Measurements from ENCODE around the gene CD34.
A peak's percentile ranks its signal among the peaks of the same experiment; 100 is the strongest.

Gene CD34

GRCh38 chr1:207850621-207851407 is 60.1 kb downstream of the CD34 start:
- peak; percentile 37 for DNase-seq

- DNase-seq, result no peak
Measured at GRCh38 chr1:207849646-207850045, 61.3 kb downstream of the CD34 start.

GRCh38 chr1:207849016-207849415 is 61.9 kb downstream of the CD34 start:
- no peak for DNase-seq

GRCh38 chr1:207848234-207848633 is 62.7 kb downstream of the CD34 start:
- DNase-seq, result no peak

- no peak for DNase-seq
Measured at GRCh38 chr1:207847116-207847515, 63.8 kb downstream of the CD34 start.

GRCh38 chr1:207845109-207845508 is 65.8 kb downstream of the CD34 start:
- peak; percentile 12 for DNase-seq

GRCh38 chr1:207844371-207844770 is 66.6 kb downstream of the CD34 start:
- no peak for DNase-seq

GRCh38 chr1:207842506-207842905 is 68.4 kb downstream of the CD34 start:
- DNase-seq, result peak; percentile 40

- peak; percentile 43 for DNase-seq
Measured at GRCh38 chr1:207841901-207842300, 69.0 kb downstream of the CD34 start.

- DNase-seq, result no peak
Measured at GRCh38 chr1:207841293-207841692, 69.6 kb downstream of the CD34 start.

GRCh38 chr1:207840380-207840779 is 70.5 kb downstream of the CD34 start:
- peak; percentile 38 for DNase-seq

- no peak for DNase-seq
Measured at GRCh38 chr1:207839083-207839413, 71.9 kb downstream of the CD34 start.

- peak; percentile 43 for DNase-seq
Measured at GRCh38 chr1:207838156-207839082, 72.5 kb downstream of the CD34 start.

- no peak for DNase-seq
Measured at GRCh38 chr1:207837673-207838072, 73.3 kb downstream of the CD34 start.

GRCh38 chr1:207836591-207837347 is 74.2 kb downstream of the CD34 start:
- DNase-seq, result peak; percentile 44

GRCh38 chr1:207835958-207836357 is 75.0 kb downstream of the CD34 start:
- no peak for DNase-seq

GRCh38 chr1:207833956-207834660 is 76.8 kb downstream of the CD34 start:
- no peak for DNase-seq

- DNase-seq, result no peak
Measured at GRCh38 chr1:207833381-207833780, 77.5 kb downstream of the CD34 start.

GRCh38 chr1:207832796-207833195 is 78.1 kb downstream of the CD34 start:
- no peak for DNase-seq

- DNase-seq, result peak; percentile 67
Measured at GRCh38 chr1:207831517-207832327, 79.2 kb downstream of the CD34 start.

Data from activated CD8-positive, alpha-beta memory T cell treated with anti-CD3 and anti-CD28 coated beads, Interleukin-2, amount 50 U/mL, for 48 hours (primary cell).